ENCODE data around the gene LRRC73.
"Not testable (repeated sequence)": the region's sequence is repeated elsewhere in the genome, so short reads cannot be mapped to it uniquely, and the experiment has no call there.

Gene LRRC73, protein sequence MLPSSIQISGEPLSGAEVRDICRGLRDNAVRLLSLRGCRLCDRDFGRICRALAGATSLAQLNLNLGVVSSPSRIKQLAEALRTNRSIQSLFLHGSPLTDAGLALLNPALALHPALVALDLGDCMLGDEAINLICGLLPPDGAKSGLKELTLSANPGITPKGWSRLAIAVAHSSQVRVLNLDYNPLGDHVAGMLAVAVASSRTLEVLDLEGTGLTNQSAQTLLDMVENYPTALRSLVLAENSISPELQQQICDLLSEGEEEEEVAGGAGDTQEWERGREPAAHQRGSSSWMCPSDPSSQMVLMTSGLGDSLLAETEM

GRCh38 chr6:43509984-43510826 is at the start of gene LRRC73:
LRRC73 (minus strand) TSS chr6:43510346; CDS start chr6:43509785, 561 bp downstream.
- peak; percentile 76 for DNase-seq (ENCODE audit: low spot score)

DNA sequence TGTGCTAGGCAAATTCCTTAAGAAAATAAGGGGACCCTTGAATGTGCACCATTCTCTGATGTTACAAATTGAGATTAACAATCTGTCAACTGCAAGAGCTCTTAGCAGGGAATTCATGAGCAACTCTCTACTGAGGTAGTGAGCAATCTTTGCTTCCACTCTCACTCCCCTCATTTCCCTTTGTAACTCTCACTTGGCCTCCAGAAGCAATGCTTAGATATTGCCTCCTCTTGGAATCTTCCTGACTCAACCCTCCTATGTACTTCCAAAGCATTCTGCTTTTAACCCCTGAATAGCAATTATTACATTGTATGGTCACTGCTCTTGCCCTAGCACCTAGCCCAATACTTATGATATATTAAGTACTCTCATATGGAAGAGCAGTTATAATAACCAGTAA is 49.2 kb upstream of the LRRC73 start:
- DNase-seq (ENCODE audit: low spot score), result no peak

DNA sequence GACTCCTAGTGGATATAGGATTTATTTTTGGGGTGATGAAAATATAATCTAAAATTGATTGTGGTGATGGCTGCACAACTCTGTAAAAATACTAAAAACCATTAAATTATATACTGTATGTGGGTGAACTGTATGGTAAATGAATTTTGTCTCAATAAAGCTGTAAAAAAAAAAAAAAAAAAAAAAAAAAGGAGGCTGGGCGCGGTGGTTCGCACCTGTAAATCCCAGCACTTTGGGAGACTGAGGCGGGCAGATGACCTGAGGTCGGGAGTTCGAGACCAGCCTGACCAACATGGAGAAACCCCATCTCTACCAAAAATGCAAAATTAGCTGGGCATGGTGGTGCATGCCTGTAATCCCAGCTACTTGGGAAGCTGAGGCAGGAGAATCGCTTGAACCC is 47.5 kb upstream of the LRRC73 start:
- not testable (repeated sequence) for DNase-seq (ENCODE audit: low spot score)

- DNase-seq (ENCODE audit: low spot score), result peak; percentile 5
These were observed 37.1 kb upstream of the LRRC73 start for GRCh38 chr6:43547222-43547621.

DNA sequence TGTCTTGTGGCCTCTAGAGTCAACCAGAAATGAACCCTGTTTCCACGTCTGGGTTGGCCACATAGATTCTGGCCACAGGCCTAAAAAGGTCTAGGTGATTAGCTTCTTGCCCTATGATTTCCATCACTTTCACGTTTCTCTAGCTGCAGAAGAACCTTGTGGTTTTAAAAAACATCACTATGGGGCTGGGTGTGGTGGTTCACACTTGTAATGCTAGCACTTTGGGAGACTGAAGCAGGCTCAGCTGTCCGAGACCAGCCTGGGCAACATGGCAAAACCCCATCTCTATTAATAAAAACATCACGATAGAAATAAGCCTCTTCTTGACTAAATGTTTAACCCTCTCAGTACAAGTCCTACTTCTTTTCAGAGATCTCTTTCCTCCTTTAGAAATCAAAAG is 34.3 kb upstream of the LRRC73 start:
- DNase-seq (ENCODE audit: low spot score), result no peak

- no peak for DNase-seq (ENCODE audit: low spot score)
These were observed 31.8 kb upstream of the LRRC73 start for GRCh38 chr6:43541774-43542471.

- no peak for DNase-seq (ENCODE audit: low spot score)
These were observed 30.4 kb upstream of the LRRC73 start for GRCh38 chr6:43540507-43540906.

- DNase-seq (ENCODE audit: low spot score), result not testable (repeated sequence)
These were observed 29.3 kb upstream of the LRRC73 start for GRCh38 chr6:43539409-43539808.

DNA sequence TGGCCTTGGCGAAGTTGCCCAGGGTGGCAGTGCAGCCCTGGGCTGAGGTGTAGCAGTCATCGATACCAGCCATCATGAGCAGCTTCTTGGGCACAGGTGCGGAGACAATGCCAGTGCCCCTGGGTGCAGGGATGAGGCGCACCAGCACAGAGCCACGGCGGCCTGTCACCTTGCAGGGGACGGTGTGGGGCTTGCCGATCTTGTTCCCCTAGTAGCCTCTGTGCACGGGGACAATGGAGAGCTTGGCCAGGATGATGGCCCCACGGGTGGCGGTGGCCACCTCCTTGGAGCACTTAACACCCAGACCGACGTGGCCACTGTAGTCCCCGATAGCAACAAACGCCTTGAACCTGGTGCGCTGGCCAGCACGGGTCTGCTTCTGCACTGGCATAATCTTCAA is 28.8 kb upstream of the LRRC73 start:
- DNase-seq (ENCODE audit: low spot score), result not testable (repeated sequence)

DNA sequence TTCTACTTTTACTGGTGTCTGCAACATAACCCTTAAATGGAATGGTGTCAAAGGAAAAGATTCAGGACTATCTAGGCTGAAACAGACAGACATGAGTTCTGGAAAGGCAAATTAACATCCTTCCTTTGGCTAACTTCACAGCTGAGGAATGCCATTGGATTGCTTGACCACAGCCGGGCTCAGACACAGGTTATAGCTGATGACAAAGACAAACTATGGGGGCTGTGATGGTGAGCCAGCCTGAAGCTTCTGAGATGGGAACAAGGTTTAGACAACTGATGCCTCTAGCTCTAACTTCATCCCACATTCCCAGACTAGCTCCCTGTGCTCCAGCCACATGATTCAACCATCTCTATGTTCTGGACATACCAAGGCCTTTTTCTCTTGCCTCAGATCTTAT is 22.1 kb upstream of the LRRC73 start:
- DNase-seq (ENCODE audit: low spot score), result no peak

DNA sequence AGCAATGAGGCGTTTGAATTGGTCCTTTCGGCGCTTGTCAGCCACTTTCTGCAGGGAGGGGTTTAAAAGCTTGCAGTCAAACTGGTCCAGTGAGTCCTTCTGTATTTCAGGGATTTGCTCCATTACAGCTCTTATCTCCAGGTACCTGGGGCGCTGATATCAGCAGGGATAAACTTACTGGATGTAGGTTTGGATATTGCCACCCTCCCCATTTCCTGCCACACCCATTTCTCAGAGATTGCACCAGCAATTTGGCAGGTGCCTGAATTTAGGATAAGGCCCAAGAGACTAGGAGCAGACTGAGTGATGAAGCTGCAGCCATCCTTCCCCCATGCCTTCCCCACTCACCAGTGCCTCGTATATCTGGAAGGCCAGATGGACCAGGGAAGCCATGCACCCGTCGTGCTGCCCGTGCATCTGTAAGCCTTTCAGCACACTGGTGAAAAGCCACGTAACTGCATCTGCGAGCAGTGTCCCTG is 14.4 kb upstream of the LRRC73 start:
- DNase-seq (ENCODE audit: low spot score), result no peak

GRCh38 chr6:43523284-43523683 is 13.1 kb upstream of the LRRC73 start:
- no peak for DNase-seq (ENCODE audit: low spot score)

GRCh38 chr6:43522547-43523261 is 12.6 kb upstream of the LRRC73 start:
- DNase-seq (ENCODE audit: low spot score), result no peak

DNA sequence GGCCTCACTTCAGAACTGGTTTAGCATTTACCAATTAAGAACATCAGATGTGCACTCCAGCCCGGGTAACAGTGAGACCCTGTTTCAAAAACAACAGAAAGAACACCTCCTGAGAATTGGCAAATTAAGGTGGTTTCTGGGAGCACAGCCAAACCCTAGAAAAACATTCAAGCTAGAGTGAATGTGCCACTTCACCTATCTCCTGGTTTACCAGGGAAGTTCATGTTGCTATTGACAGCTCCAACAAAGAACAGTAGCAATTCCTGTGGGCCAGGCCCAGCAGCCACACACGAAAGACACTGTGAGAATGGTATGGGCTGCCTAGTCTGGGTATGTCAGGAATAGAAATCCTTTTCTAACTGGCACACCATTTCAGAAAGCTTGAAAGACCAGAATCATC is 11.7 kb upstream of the LRRC73 start:
- no peak for DNase-seq (ENCODE audit: low spot score)

GRCh38 chr6:43520097-43520496 is 10.0 kb upstream of the LRRC73 start:
- DNase-seq (ENCODE audit: low spot score), result no peak

GRCh38 chr6:43517505-43518357 is 7.6 kb upstream of the LRRC73 start:
- DNase-seq (ENCODE audit: low spot score), result no peak

DNA sequence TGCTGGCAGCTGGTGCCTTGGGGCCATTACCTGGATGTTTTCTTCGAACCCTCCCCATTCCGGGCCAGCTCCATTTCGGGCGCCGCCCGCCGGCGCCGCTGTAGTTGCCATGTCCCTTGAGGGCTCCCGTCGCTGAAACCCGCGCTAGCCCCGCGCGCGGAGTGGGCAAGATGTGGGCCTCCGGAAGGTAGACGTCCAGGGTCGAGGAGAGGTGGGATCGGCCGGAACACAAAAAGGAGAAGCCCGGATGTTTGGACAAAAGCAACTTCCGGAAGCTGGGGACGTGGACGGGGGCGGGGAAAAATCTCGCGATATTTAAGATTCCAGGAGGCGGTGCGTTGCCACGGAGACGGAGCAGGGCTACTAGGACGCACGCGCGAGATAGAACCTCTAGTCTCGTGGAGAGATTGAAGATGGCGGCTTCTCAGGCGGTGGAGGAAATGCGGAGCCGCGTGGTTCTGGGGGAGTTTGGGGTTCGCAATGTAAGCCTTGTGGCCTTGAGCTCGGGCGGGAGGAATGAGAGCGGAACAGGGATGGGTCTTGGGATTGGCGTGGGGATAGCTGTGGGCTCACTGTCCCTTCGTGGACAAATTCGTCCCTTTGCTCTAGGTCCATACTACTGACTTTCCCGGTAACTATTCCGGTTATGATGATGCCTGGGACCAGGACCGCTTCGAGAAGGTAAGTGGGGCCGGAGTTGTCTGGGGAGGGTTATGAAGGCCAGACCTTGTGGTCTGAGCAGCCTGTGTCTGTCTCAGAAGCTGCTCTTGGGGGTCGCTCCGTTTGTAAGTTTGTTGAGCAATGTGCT is 6.8 kb upstream of the LRRC73 start, which contains the start of the genes POLR1C and YIPF3:
Gene POLR1C (plus strand): TSS at position 393 of the 808 bp plus-strand sequence. CDS start 21 bp downstream, at position 414.
Gene YIPF3 (minus strand): TSS at position 230 of the 808 bp plus-strand sequence. CDS start 119 bp downstream, at position 111.
- DNase-seq (ENCODE audit: low spot score), result peak; percentile 99

DNA sequence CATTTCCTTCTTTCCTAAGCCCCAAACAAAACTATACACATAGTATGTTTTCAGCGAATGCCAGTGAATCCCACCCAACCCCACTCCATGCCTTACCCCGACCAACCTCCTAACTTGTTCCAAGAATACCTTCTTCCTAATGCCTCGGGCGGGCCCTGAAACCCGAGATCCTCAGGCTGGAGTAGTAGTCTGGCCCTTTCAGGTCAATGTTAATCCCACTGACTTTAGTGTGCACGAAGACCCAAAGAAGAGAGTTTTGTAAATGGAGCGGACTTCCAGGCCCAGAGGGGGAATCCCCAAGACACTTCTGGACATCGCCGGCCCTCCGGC is 6.2 kb upstream of the LRRC73 start:
- no peak for DNase-seq (ENCODE audit: low spot score)

DNA sequence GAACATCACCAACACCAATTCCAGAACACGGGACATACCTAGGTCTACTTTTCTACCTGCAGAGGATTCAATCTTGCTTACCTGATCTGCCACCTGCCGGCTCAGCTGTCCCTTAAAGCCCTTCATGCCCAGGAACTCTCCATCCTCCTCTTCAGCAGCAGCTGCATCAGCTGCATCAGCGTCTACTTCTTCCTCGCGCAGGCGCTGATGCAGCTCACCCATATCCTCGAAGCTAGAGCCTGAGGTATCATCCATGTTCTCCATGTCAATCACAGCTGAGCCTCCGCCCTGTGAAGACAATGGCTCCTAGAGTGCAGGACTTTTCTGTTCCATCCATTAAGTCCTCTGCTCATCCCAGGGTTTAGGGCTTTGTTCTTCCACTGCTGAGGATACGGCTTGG is 5.7 kb upstream of the LRRC73 start:
- no peak for DNase-seq (ENCODE audit: low spot score)

All from cerebellar cortex (tissue), 1 donor.